HCT116 (cell line): ENCODE results near the gene DOP1B. TPM values are rescaled to one million over a fixed set of nuclear protein-coding genes. Genes with fewer than 3 reads are reported as not detected.

ENCODE experiments used
- ATAC-seq: fragments of 200-7000 bp; cut with Tn5 transposase; 2 replicates; pipeline ENCODE4 v1.9.1; 2020; ENCODE audit warnings: mild to moderate bottlenecking, moderate library complexity
- BruUV-seq: library from RNA; stranded (reverse); fragments of 400-500 nt; replicated peaks from 2 replicates; lab custom pipeline; 2021; lab: Mats Ljungman, UMichigan
- CTCF ChIA-PET: fragments of 300-600 bp; sonication (Branson Sonifier 250); formaldehyde crosslinking; loops from one replicate; lab custom pipeline; 2021; ENCODE audit warnings: antibody characterized with exemption; lab: Charles Lee
- POLR2A ChIA-PET: fragments of 300-600, 350-600 bp; sonication (Branson Sonifier 250); formaldehyde crosslinking; loops from one replicate; lab custom pipeline; 2021; ENCODE audit warnings: antibody characterized with exemption; lab: Charles Lee
- RAD21 ChIA-PET, 2 experiments: fragments of 300-600 bp; sonication (Branson Sonifier 250); formaldehyde crosslinking; loops; one replicate each; lab custom pipeline; 2023; ENCODE audit warnings: low total read pairs in 2 of 2; ENCODE audit not compliant: uncharacterized antibody in 2 of 2, unreplicated experiment in 2 of 2, low non-redundant PET in 1 of 2; lab: Charles Lee
- DNase-seq: peaks from one replicate; pipeline ENCODE4 v3.0.0-alpha.2; 2010; ENCODE audit warnings: low read depth, low spot score
- H2AFZ ChIP-seq: fragments of 200-600 bp; shearing (Covaris generic), sonication (generic); 2 replicates; pipeline ENCODE4 v1.6.1; 2017; ENCODE audit warnings: low read depth, mixed run types, mixed read lengths, antibody characterized with exemption, low read length; ENCODE audit not compliant: poor library complexity, severe bottlenecking
- H3K27ac ChIP-seq: 2 replicates; pipeline ENCODE4 v1.5.1; 2012; ENCODE audit warnings: low read depth, low read length
- H3K27me3 ChIP-seq: fragments of 200-600 bp; sonication (generic); 2 replicates; pipeline ENCODE4 v1.6.1; 2016; ENCODE audit warnings: mixed run types, low read length, mixed read lengths; ENCODE audit not compliant: insufficient read depth
- H3K36me3 ChIP-seq, 2 experiments: fragments of 200-500 bp in 1 of 2; fragments of 200-600 bp in 1 of 2; sonication (Bioruptor generic) in 1 of 2; sonication (generic) in 1 of 2; 2 replicates each; pipeline versions ENCODE4 v1.5.1 to v1.6.1; 2014 to 2016; ENCODE audit warnings: low read length in 2 of 2, inconsistent platforms in 1 of 2, mixed read lengths in 1 of 2, mixed run types in 1 of 2; ENCODE audit not compliant: insufficient read depth in 2 of 2, control insufficient read depth in 1 of 2
- H3K4me1 ChIP-seq, 2 experiments: fragments of 200-600 bp in 1 of 2; sonication (generic) in 1 of 2; 2 replicates each; pipeline versions ENCODE4 v1.5.1 to v1.6.1; 2012 to 2017; ENCODE audit warnings: low read length in 2 of 2, inconsistent platforms in 1 of 2, mild to moderate bottlenecking in 1 of 2, mixed read lengths in 1 of 2, mixed run types in 1 of 2, moderate library complexity in 1 of 2; ENCODE audit not compliant: insufficient read depth in 2 of 2, control insufficient read depth in 1 of 2
- H3K4me2 ChIP-seq: fragments of 200-600 bp; sonication (generic); 2 replicates; pipeline ENCODE4 v1.6.1; 2017; ENCODE audit warnings: mixed run types, low read length, mixed read lengths
- H3K4me3 ChIP-seq, 2 experiments: fragments of 200-600 bp in 1 of 2; sonication (generic) in 1 of 2; replicated peaks in 1 of 2; 2 replicates each; pipeline ENCODE4 v1.5.1; 2011 to 2016; ENCODE audit warnings: low read length in 2 of 2, control low read depth in 1 of 2, low read depth in 1 of 2, mild to moderate bottlenecking in 1 of 2, mixed read lengths in 1 of 2, mixed run types in 1 of 2
- H3K79me2 ChIP-seq: fragments of 200-600 bp; sonication (generic); 2 replicates; pipeline ENCODE4 v1.6.1; 2017; ENCODE audit warnings: mild to moderate bottlenecking, mixed run types, low read length, moderate library complexity, mixed read lengths; ENCODE audit not compliant: insufficient read depth
- H3K9ac ChIP-seq: fragments of 200-600 bp; sonication (generic); 2 replicates; pipeline ENCODE4 v1.6.1; 2016; ENCODE audit warnings: low read length, mixed read lengths
- H3K9me2 ChIP-seq: fragments of 200-600 bp; sonication (generic), shearing (Covaris generic); 2 replicates; pipeline ENCODE4 v1.6.1; 2017; ENCODE audit warnings: mixed run types, mild to moderate bottlenecking, moderate library complexity; ENCODE audit not compliant: insufficient read depth
- H3K9me3 ChIP-seq, 2 experiments: fragments of 200-500 bp in 1 of 2; fragments of 200-600 bp in 1 of 2; sonication (Bioruptor generic) in 1 of 2; sonication (generic) in 1 of 2; 2 replicates each; pipeline ENCODE4 v1.6.1; 2014 to 2017; ENCODE audit warnings: low read length in 2 of 2, mixed read lengths in 2 of 2, inconsistent platforms in 1 of 2, low read depth in 1 of 2, mild to moderate bottlenecking in 1 of 2, mixed run types in 1 of 2, moderate library complexity in 1 of 2; ENCODE audit not compliant: control insufficient read depth in 1 of 2, insufficient read depth in 1 of 2
- H4K20me1 ChIP-seq: fragments of 200-600 bp; sonication (generic), shearing (Covaris generic); 2 replicates; pipeline ENCODE4 v1.6.1; 2017; ENCODE audit warnings: mixed run types, mild to moderate bottlenecking, moderate library complexity; ENCODE audit not compliant: insufficient read depth
- CBX3 ChIP-seq: IDR thresholded peaks from 2 replicates; pipeline ENCODE4 v1.6.1; 2012; ENCODE audit warnings: low read depth
- CTCF ChIP-seq, 3 experiments: fragments of 200-600 bp in 1 of 3; sonication (generic) in 1 of 3; IDR thresholded peaks in 2 of 3; conservative IDR thresholded peaks in 1 of 3; 2 replicates each; pipeline ENCODE4 v1.5.1; 2012 to 2017; ENCODE audit warnings: low read depth in 2 of 3, low read length in 2 of 3, antibody characterized with exemption in 1 of 3, borderline replicate concordance in 1 of 3, control low read depth in 1 of 3, mild to moderate bottlenecking in 1 of 3, mixed read lengths in 1 of 3, mixed run types in 1 of 3, moderate library complexity in 1 of 3; ENCODE audit not compliant: insufficient read depth in 1 of 3
- EGR1 ChIP-seq: IDR thresholded peaks from 2 replicates; pipeline ENCODE4 v1.6.1; 2012; ENCODE audit warnings: low read depth
- ELF1 ChIP-seq: IDR thresholded peaks from 2 replicates; pipeline ENCODE4 v1.6.1; 2012; ENCODE audit warnings: low read depth, borderline replicate concordance
- EZH2 ChIP-seq: fragments of 200-600 bp; sonication (generic); IDR thresholded peaks from 2 replicates; pipeline ENCODE4 v1.6.1; 2017; ENCODE audit warnings: antibody characterized with exemption, mixed run types
- EZH2phosphoT487 ChIP-seq: fragments of 200-600 bp; IDR thresholded peaks from 2 replicates; pipeline ENCODE4 v1.6.1; 2018; ENCODE audit warnings: antibody characterized with exemption, borderline replicate concordance
- FOSL1 ChIP-seq: IDR thresholded peaks from 2 replicates; pipeline ENCODE4 v1.6.1; 2012; ENCODE audit warnings: low read depth
- JUND ChIP-seq: IDR thresholded peaks from 2 replicates; pipeline ENCODE4 v1.6.1; 2012
- POLR2AphosphoS5 ChIP-seq: IDR thresholded peaks from 2 replicates; pipeline ENCODE4 v1.6.1; 2011; ENCODE audit warnings: mild to moderate bottlenecking, low read depth, low read length, moderate library complexity
- RAD21 ChIP-seq: IDR thresholded peaks from 2 replicates; pipeline ENCODE4 v1.6.1; 2012; ENCODE audit warnings: low read depth, mild to moderate bottlenecking
- SIN3A ChIP-seq: IDR thresholded peaks from 2 replicates; pipeline ENCODE4 v1.6.1; 2012; ENCODE audit warnings: low read depth
- TCF7L2 ChIP-seq: IDR thresholded peaks from 2 replicates; pipeline ENCODE4 v1.7.0; 2011; ENCODE audit warnings: borderline replicate concordance, inconsistent platforms; ENCODE audit not compliant: insufficient read depth, insufficient read length; ENCODE audit errors: extremely low read depth
- ZBTB33 ChIP-seq: IDR thresholded peaks from 2 replicates; pipeline ENCODE4 v1.6.1; 2011; ENCODE audit warnings: mild to moderate bottlenecking, low read length, moderate library complexity; ENCODE audit not compliant: insufficient replicate concordance; ENCODE audit errors: extremely low read depth
- intact Hi-C: fragments of 100-400 bp; cut with micrococcal nuclease; formaldehyde crosslinking; loops from 2 replicates; pipeline ENCODE4 v1.10.0; 2022
- total RNA-seq: library from RNA; stranded (reverse); gene quantifications from one replicate; pipeline ENCODE4 v1.2.1, GENCODE V29; 2021; ENCODE audit not compliant: unreplicated experiment

Gene DOP1B
- total RNA-seq, 1 experiment from 2014 or later, result 15.4 TPM

- Histone ChIP-seq H2AFZ (no peak overlapping the region), H3K4me2 (no peak overlapping the region), H3K4me1 (peaks cover 6 to 8% of the 10 kb centered on the region in 2 experiments), H3K9me3 (no peaks in the 10 kb centered on the region), H4K20me1 (no peaks in the 10 kb centered on the region), H3K27me3 (no peaks in the 10 kb centered on the region), H3K36me3 (no peaks in the 10 kb centered on the region), H3K9ac (no peak overlapping the region), H3K79me2 (no peaks in the 10 kb centered on the region)
- CTCF ChIA-PET, result interaction anchor here (1.0 kb wide), 1 partner anchor 31 kb away, joined by 3 read pairs; no protein-coding TSS in a partner anchor
- no peak for DNase-seq
- BruUV-seq, result no TSS peak
- intact Hi-C loops, result no loop called here
- TF ChIP-seq TCF7L2, result no peak
- no peak for TF ChIP-seq EZH2
- TF ChIP-seq EGR1, result no peak
- no peak for TF ChIP-seq EZH2phosphoT487
- TF ChIP-seq CTCF (IDR thresholded peaks at IDR 0.05 in 2 of 3, conservative IDR thresholded peaks at IDR 0.05 in 1 of 3; ENCODE audit: borderline replicate concordance in 1 of 3, insufficient read depth in 1 of 3, low read depth in 2 of 3, low read length in 2 of 3), result no peak
- TF ChIP-seq POLR2AphosphoS5, result no peak
- no peak for TF ChIP-seq FOSL1
- TF ChIP-seq, all 23 proteins: peak for 0
- POLR2A ChIA-PET, result interaction anchor here (0.6 to 0.9 kb wide), 2 partner anchors 10 to 142 kb away, joined by 3 read pairs; partner anchors contain the start of gene MORC3
- Histone ChIP-seq H3K27ac (no peak overlapping the region), H3K9me2 (no peaks in the 10 kb centered on the region), H3K4me3 (no peak overlapping the region)
- RAD21 ChIA-PET, result no interaction called here
- no peak for ATAC-seq
Observed at GRCh38 chr21:36178349-36178748, 21.7 kb downstream of the DOP1B start.

- Histone ChIP-seq H4K20me1 (no peaks in the 10 kb centered on the region), H3K79me2 (no peaks in the 10 kb centered on the region), H3K27ac (no peak overlapping the region), H3K9me2 (no peaks in the 10 kb centered on the region), H3K36me3 (no peaks in the 10 kb centered on the region), H2AFZ (no peak overlapping the region), H3K4me1 (peaks cover under 1% of the 10 kb centered on the region in 2 experiments; a peak in 1 of 4 replicates), H3K27me3 (no peaks in the 10 kb centered on the region), H3K9ac (no peak overlapping the region), H3K9me3 (no peaks in the 10 kb centered on the region), H3K4me3 (no peak overlapping the region), H3K4me2 (no peak overlapping the region)
- TF ChIP-seq SIN3A (no peak), ELF1 (no peak), ZBTB33 (no peak), RAD21 (no peak), JUND (no peak), CTCF (IDR thresholded peaks at IDR 0.05 in 2 of 3, conservative IDR thresholded peaks at IDR 0.05 in 1 of 3; ENCODE audit: borderline replicate concordance in 1 of 3, insufficient read depth in 1 of 3, low read depth in 2 of 3, low read length in 2 of 3) (no peak), CBX3 (no peak)
- ChIA-PET CTCF (interaction anchor here (1.0 kb wide), 1 partner anchor 30 kb away, joined by 3 read pairs; no protein-coding TSS in a partner anchor), POLR2A (no interaction called here), RAD21 (no interaction called here)
- intact Hi-C loops, result no loop called here
- BruUV-seq, result no TSS peak
- ATAC-seq (no peak), DNase-seq (no peak)
Observed at GRCh38 chr21:36179145-36179544, 22.5 kb downstream of the DOP1B start.
